ENCODE data around the gene SGMS2.

SGMS2 gene

DNA sequence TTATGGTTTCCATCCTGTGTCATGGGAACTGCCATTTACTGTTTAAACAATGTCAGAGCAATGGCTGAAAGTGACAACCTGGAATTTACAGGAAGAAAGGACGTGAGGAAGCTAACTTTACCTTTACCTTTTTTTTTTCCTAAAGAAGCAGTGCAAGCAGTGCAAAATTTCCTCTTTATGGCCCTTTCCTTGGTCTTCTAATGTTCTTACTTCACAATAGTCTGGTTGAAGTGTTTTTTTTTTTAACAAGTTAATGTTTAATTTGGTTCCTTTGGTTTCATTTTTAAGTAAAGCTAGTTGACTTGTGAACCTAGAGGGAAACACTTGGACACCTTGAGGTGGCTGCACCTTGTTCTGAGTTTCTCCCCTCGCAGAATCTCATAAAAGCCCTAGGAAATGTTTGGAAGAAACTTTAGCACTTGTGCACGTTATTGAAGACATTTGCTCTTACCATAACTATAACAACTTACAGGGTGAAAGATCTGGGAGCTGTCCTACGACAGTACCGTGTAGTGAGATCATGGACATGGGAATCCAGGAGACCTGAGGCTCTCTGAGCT is 1.8 kb downstream of the SGMS2 start:
- DNase-seq (ENCODE audit: low read depth) = no peak
- no peak for TF ChIP-seq CTCF (IDR thresholded peaks at IDR 0.05; ENCODE audit: insufficient read depth, low read depth, low read length, missing control alignments)
- H3K4me3 ChIP-seq (ENCODE audit: low read depth, low read length) = no peak overlapping the region

DNA sequence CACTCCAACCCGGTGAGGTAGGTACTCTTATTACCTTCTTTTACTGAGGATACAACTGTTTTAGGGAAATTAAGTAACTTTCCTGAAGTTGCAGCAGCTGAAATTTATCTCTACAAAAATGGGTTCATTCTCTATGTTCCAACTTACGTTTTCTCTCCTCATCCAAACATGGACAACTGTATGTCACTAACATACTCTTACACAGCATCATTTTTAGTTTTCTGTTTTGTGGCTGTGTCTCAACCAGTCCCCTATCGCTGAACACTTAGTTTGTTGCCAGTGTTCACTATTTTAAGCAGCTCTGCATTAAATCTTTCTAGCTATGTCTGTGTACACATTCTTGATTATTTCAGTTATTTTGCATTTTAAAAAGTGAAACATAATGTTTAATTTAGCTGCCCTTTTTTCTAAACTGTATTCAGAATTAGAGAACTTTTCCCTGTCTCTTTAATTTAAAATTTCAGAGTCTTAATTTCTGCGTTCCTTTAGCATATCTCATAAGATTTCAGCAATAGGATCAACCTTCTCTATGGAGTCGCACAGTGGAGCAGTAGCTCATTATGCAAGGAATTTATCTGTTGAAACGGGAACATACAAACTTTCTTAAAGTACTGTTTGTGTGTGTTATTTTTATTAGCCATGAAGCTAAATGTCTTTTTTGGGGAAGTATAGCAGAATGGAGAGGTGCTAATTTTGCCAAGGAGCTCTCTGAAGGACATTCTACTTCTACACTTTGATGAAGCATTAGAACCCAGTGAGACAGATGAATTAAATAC is 3.8 kb downstream of the SGMS2 start:
- TF ChIP-seq CTCF (IDR thresholded peaks at IDR 0.05; ENCODE audit: insufficient read depth, low read depth, low read length, missing control alignments) = no peak
- DNase-seq (ENCODE audit: low read depth) = no peak
- H3K4me3 ChIP-seq (ENCODE audit: low read depth, low read length) = no peak overlapping the region

GRCh38 chr4:107831140-107831539 is 6.4 kb downstream of the SGMS2 start:
- no peak for DNase-seq (ENCODE audit: low read depth)
- H3K4me3 ChIP-seq (ENCODE audit: low read depth, low read length) = no peak overlapping the region
- no peak for TF ChIP-seq CTCF (IDR thresholded peaks at IDR 0.05; ENCODE audit: insufficient read depth, low read depth, low read length, missing control alignments)

DNA sequence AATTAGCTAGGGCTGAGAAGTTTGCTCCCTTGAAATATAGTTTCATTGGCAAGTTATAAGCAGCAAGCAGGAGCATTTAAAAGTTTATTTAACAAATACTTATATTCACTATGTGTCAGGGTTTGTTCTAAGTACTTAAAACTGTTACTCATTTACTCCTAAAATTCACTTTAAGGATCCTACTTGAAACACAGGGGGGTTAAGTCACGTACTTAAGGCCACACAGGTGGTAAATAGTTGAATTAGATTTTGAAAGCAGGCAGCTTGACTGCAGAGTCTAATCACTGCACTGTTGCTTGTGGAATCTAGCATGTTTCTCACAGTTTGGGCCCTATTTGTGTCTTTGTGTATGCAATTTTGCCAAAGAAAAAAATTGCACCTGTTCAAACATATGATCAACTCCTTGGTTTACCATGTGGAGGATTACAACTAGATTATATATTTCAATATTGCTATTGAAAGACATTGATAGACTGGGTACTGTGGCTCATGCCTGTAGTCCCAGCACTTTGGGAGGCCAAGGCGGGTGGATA is 7.6 kb downstream of the SGMS2 start:
- no peak overlapping the region for H3K4me3 ChIP-seq (ENCODE audit: low read depth, low read length)
- DNase-seq (ENCODE audit: low read depth) = no peak
- TF ChIP-seq CTCF (IDR thresholded peaks at IDR 0.05; ENCODE audit: insufficient read depth, low read depth, low read length, missing control alignments) = no peak

DNA sequence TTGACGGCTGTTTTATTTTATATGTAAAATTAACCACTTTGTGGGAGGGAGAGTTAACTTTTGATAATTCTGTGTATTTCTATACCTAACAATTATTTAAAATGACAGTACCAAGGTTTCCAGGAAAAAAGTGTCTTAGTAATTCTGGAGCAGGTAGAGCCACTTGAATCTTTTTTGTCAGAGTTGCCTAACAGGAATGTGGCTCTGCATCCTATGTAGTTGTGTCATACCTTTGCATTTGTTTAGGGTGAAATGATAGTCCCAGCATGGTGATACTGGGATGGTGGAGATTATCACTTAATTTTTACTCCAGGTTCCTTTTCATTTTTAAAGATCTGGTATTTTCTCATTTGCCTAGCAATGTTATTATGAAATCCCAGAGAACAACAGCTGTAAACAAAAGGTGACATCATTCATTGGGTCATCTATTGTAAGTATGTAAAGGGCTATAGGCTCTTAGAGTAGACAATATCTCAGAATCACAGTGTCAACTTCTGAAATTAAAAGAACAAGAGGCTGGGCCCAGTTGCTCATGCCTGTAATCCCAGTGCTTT is 9.6 kb downstream of the SGMS2 start:
- no peak overlapping the region for H3K4me3 ChIP-seq (ENCODE audit: low read depth, low read length)
- DNase-seq (ENCODE audit: low read depth) = no peak
- no peak for TF ChIP-seq CTCF (IDR thresholded peaks at IDR 0.05; ENCODE audit: insufficient read depth, low read depth, low read length, missing control alignments)

GRCh38 chr4:107835406-107835805 is 10.7 kb downstream of the SGMS2 start:
- DNase-seq (ENCODE audit: low read depth) = no peak
- no peak for TF ChIP-seq CTCF (IDR thresholded peaks at IDR 0.05; ENCODE audit: insufficient read depth, low read depth, low read length, missing control alignments)

More at GRCh38 chr4:107835406-107835805, 10.7 kb downstream of the SGMS2 start:
- H3K4me3 ChIP-seq (ENCODE audit: low read depth, low read length) = no peak overlapping the region

Data from GM12865 (cell line).